Measurements from ENCODE around the gene STT3A. TPM values are rescaled to one million over a fixed set of nuclear protein-coding genes. Genes with fewer than 3 reads are reported as not detected.

The STT3A gene
- total RNA-seq, 4 donors from 2014 or later = 112 to 187 (median 172) TPM

- Histone ChIP-seq H3K27ac (no peak overlapping the region), H3K9me3 (no peaks in the 10 kb centered on the region), H3K36me3 (no peaks in the 10 kb centered on the region), H3K27me3 (no peaks in the 10 kb centered on the region), H3K4me3 (replicated peaks in 1 of 3) (no peak overlapping the region), H3K4me1 (no peaks in the 10 kb centered on the region)
- WGBS, 2 donors = 71 to 87% methylated on average over 1 of the region's 1 CpG
- DNase-seq = no peak
- TF ChIP-seq, protein P1, sequence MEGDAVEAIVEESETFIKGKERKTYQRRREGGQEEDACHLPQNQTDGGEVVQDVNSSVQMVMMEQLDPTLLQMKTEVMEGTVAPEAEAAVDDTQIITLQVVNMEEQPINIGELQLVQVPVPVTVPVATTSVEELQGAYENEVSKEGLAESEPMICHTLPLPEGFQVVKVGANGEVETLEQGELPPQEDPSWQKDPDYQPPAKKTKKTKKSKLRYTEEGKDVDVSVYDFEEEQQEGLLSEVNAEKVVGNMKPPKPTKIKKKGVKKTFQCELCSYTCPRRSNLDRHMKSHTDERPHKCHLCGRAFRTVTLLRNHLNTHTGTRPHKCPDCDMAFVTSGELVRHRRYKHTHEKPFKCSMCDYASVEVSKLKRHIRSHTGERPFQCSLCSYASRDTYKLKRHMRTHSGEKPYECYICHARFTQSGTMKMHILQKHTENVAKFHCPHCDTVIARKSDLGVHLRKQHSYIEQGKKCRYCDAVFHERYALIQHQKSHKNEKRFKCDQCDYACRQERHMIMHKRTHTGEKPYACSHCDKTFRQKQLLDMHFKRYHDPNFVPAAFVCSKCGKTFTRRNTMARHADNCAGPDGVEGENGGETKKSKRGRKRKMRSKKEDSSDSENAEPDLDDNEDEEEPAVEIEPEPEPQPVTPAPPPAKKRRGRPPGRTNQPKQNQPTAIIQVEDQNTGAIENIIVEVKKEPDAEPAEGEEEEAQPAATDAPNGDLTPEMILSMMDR (IDR thresholded peaks at IDR 0.05) = no peak
- TF ChIP-seq POLR2A (IDR thresholded peaks at IDR 0.05) = no peak
- intact Hi-C loops (cut with DNase I) = no loop called here
Observed at GRCh38 chr11:125638315-125638714, 45.7 kb downstream of the STT3A start.

DNA sequence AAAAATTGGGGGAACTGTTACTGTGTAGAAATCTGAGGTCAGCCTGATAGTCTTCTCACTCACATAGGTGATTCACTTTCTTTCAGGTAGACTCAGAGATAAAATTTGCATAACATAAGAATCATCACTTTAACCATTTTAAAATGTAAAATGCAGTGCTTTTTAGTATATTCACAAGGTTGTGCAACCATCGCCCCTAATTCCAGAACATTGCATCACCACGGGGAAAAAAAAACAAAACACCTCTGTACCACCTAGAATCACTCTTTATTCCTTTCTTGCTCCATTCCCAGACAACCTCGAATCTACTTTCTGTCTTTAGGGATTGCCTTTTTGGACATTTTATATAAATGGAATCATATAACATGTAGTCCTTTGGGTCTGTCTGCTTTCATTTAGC lies 53.2 kb downstream of the STT3A start:
- Histone ChIP-seq H3K9me3 (no peaks in the 10 kb centered on the region), H3K27me3 (no peaks in the 10 kb centered on the region), H3K4me1 (no peaks in the 10 kb centered on the region), H3K4me3 (replicated peaks in 1 of 3) (no peak overlapping the region), H3K27ac (no peak overlapping the region), H3K36me3 (no peaks in the 10 kb centered on the region)
- DNase-seq = no peak
- intact Hi-C loops (cut with DNase I) = no loop called here
- TF ChIP-seq, protein P1 (IDR thresholded peaks at IDR 0.05) = no peak
- no peak for TF ChIP-seq POLR2A (IDR thresholded peaks at IDR 0.05)
- 94 to 95% methylated on average over 3 of the region's 3 CpGs for WGBS, 2 donors

- intact Hi-C loops (cut with DNase I) = no loop called here
- no peaks in the 10 kb centered on the region for H3K27me3 ChIP-seq
- no peak for TF ChIP-seq POLR2A (IDR thresholded peaks at IDR 0.05)
- TF ChIP-seq, protein P1 (IDR thresholded peaks at IDR 0.05) = no peak
- H3K4me3 ChIP-seq (replicated peaks in 1 of 3) = no peak overlapping the region
- no peaks in the 10 kb centered on the region for H3K9me3 ChIP-seq
- H3K4me1 ChIP-seq = no peaks in the 10 kb centered on the region
- no peak overlapping the region for H3K27ac ChIP-seq
- no peak for DNase-seq
- WGBS, 2 donors = 94 to 95% methylated on average over 6 of the region's 6 CpGs
- H3K36me3 ChIP-seq = no peaks in the 10 kb centered on the region
Observed at GRCh38 chr11:125649465-125650166, 57.0 kb downstream of the STT3A start.

DNA sequence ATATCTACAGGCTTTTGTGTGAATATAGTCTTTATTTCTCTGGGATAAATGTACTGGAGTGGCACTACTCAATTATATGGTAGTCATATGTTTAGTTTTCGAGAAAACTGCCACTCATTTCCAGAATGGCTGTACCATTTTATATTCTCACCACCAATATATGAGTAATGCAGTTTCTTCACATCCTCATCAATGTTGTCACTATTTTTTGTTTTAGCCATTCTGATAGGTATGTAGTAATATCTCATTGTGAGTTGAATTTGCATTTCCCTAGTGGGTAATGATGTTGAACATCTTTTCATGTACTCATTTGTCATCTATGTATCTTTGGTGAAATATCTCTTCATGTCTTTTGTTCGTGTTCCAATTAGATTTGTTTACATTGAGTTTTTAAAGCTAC lies 70.0 kb downstream of the STT3A start:
- Histone ChIP-seq H3K36me3 (no peaks in the 10 kb centered on the region), H3K27ac (no peak overlapping the region), H3K9me3 (no peaks in the 10 kb centered on the region), H3K27me3 (no peaks in the 10 kb centered on the region), H3K4me3 (replicated peaks in 1 of 3) (no peak overlapping the region), H3K4me1 (no peaks in the 10 kb centered on the region)
- intact Hi-C loops (cut with DNase I) = no loop called here
- no peak for DNase-seq
- 94 to 96% methylated on average over 2 of the region's 2 CpGs for WGBS, 2 donors
- TF ChIP-seq POLR2A (IDR thresholded peaks at IDR 0.05) = no peak
- TF ChIP-seq, protein P1 (IDR thresholded peaks at IDR 0.05) = no peak

GRCh38 chr11:125663910-125664309 lies 71.3 kb downstream of the STT3A start:
- no peak overlapping the region for H3K27ac ChIP-seq
- no peaks in the 10 kb centered on the region for H3K27me3 ChIP-seq
- no peaks in the 10 kb centered on the region for H3K4me1 ChIP-seq
- TF ChIP-seq, protein P1 (IDR thresholded peaks at IDR 0.05) = no peak
- no peak for TF ChIP-seq POLR2A (IDR thresholded peaks at IDR 0.05)
- no peaks in the 10 kb centered on the region for H3K9me3 ChIP-seq
- H3K4me3 ChIP-seq (replicated peaks in 1 of 3) = no peak overlapping the region
- intact Hi-C loops (cut with DNase I) = no loop called here
- no peaks in the 10 kb centered on the region for H3K36me3 ChIP-seq
- 97 to 98% methylated on average over 3 of the region's 3 CpGs for WGBS, 2 donors
- no peak for DNase-seq

Measured in thyroid gland (tissue), 4 donors.